Endodermal cell (in vitro differentiated cells): ENCODE measurements around the gene RAC2. TPM values are rescaled to one million over a fixed set of nuclear protein-coding genes. Genes with fewer than 3 reads are reported as not detected.
"Not testable (repeated sequence)": the region's sequence is repeated elsewhere in the genome, so short reads cannot be mapped to it uniquely, and the experiment has no call there.

ENCODE experiments used
- DNase-seq: peaks from one replicate; pipeline ENCODE4 v3.0.0-alpha.2; 2017
- H3K27ac ChIP-seq: 2 replicates; pipeline ENCODE4 v1.5.1; 2013; ENCODE audit warnings: mild to moderate bottlenecking, low read depth, low read length, moderate library complexity
- H3K27me3 ChIP-seq: 2 replicates; pipeline ENCODE4 v1.6.1; 2013; ENCODE audit warnings: mild to moderate bottlenecking, low read length, moderate library complexity; ENCODE audit not compliant: insufficient read depth, control insufficient read depth, poor library complexity, severe bottlenecking
- H3K36me3 ChIP-seq: 2 replicates; pipeline ENCODE4 v1.7.0; 2013; ENCODE audit warnings: mild to moderate bottlenecking, low read length, moderate library complexity; ENCODE audit not compliant: control insufficient read depth, insufficient read depth
- H3K4me1 ChIP-seq: one replicate; pipeline ENCODE4 v1.7.0; 2013; ENCODE audit warnings: low read length; ENCODE audit not compliant: control insufficient read depth, insufficient read depth
- H3K4me3 ChIP-seq: 2 replicates; pipeline ENCODE4 v1.5.1; 2013; ENCODE audit warnings: mild to moderate bottlenecking, low read length, moderate library complexity
- H3K9ac ChIP-seq: 2 replicates; pipeline ENCODE4 v1.6.1; 2013; ENCODE audit warnings: mild to moderate bottlenecking, low read length, moderate library complexity; ENCODE audit not compliant: poor library complexity, severe bottlenecking; ENCODE audit errors: extremely low read depth
- H3K9me3 ChIP-seq: 2 replicates; pipeline ENCODE4 v1.6.1; 2013; ENCODE audit warnings: mild to moderate bottlenecking, low read length, moderate library complexity; ENCODE audit not compliant: control insufficient read depth
- H3K27ac Mint-ChIP-seq: 2 replicates; pipeline ENCODE4 v1.8.0; 2020; ENCODE audit warnings: mixed read lengths
- H3K27me3 Mint-ChIP-seq: 2 replicates; pipeline ENCODE4 v1.8.0; 2021; ENCODE audit warnings: mild to moderate bottlenecking, mixed read lengths; ENCODE audit not compliant: insufficient read depth
- H3K36me3 Mint-ChIP-seq: 2 replicates; pipeline ENCODE4 v1.8.0; 2020; ENCODE audit warnings: low read depth, mixed read lengths
- H3K4me1 Mint-ChIP-seq: 2 replicates; pipeline ENCODE4 v1.8.0; 2020; ENCODE audit warnings: mixed read lengths
- H3K4me3 Mint-ChIP-seq: 2 replicates; pipeline ENCODE4 v1.8.0; 2020; ENCODE audit warnings: mild to moderate bottlenecking, moderate library complexity, mixed read lengths
- H3K9me3 Mint-ChIP-seq: 2 replicates; pipeline ENCODE4 v1.8.0; 2020; ENCODE audit warnings: mild to moderate bottlenecking, mixed read lengths
- WGBS, 2 experiments: methylation state at CpG; one replicate each; pipeline versions ENCODE4 v1.1.5 to v1.1.7; 2013; ENCODE audit warnings: missing lambda C conversion rate in 2 of 2, mixed read lengths in 1 of 2; ENCODE audit not compliant: insufficient coverage in 1 of 2, insufficient read length in 1 of 2; 5-methylcytosine and 5-hydroxymethylcytosine counted together
- total RNA-seq, 2 donors: library from RNA; stranded (reverse); fragmentation: NEBNext Ultra II Directional in 1 of 2; extraction: Animal tissue kit (Norgen Biotek cat#: 25700) in 1 of 2; gene quantifications; 2 replicates in 1 of 2; 3 replicates in 1 of 2; pipeline ENCODE4 v1.2.1, GENCODE V29; 2021
- TF ChIP-seq, protein P1 (sequence below): fragments of 200-600 bp; sonication (generic); conservative IDR thresholded peaks from 2 replicates; pipeline ENCODE4 v1.5.0; 2021; ENCODE audit warnings: antibody characterized with exemption, mild to moderate bottlenecking

The RAC2 gene
- total RNA-seq, 2 donors from 2014 or later, result 4.5 to 5.6 TPM

DNA sequence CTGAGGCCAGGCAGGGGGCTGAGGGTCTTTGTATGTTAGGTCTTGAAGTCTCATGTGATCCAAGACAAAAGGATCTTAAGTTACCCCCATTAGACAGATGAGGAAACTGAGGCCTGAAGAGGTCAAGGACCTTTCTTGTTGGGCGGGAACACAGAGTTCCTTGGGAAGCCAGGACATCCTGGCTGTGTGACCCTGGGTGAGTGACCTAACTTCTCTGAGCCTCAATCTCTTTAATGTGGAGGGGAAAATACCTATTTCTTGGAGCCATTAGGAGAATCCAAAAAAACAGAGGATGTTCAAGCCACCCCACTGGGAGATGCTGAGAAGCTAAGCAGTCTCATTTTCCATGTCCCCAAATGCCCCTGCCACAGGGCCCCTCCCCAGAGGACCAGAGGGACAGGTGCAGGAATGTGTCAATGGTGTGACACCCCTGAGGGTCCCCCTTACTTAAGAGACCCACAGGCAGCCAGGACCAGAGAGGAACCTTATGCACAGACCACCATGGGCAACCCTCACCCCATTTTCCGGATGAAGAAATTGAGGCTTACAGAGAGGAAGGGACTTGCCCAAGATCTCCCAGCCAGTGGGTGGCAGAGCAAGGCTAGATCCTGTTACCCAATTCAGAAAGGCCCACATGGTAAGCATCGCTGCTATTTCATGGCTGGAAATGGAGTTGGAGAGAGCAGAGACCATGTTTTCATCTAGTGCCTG is 8.0 kb downstream of the RAC2 start:
- no peaks in the 10 kb centered on the region for H3K4me1 ChIP-seq
- no peaks in the 10 kb centered on the region for H3K27me3 ChIP-seq
- Mint-ChIP-seq H3K27ac (no peak overlapping the region), H3K9me3 (no peaks in the 10 kb centered on the region), H3K4me1 (peaks cover 8% of the 10 kb centered on the region), H3K27me3 (no peaks in the 10 kb centered on the region), H3K4me3 (no peak overlapping the region), H3K36me3 (no peaks in the 10 kb centered on the region)
- no peak overlapping the region for H3K9ac ChIP-seq
- TF ChIP-seq, protein P1, sequence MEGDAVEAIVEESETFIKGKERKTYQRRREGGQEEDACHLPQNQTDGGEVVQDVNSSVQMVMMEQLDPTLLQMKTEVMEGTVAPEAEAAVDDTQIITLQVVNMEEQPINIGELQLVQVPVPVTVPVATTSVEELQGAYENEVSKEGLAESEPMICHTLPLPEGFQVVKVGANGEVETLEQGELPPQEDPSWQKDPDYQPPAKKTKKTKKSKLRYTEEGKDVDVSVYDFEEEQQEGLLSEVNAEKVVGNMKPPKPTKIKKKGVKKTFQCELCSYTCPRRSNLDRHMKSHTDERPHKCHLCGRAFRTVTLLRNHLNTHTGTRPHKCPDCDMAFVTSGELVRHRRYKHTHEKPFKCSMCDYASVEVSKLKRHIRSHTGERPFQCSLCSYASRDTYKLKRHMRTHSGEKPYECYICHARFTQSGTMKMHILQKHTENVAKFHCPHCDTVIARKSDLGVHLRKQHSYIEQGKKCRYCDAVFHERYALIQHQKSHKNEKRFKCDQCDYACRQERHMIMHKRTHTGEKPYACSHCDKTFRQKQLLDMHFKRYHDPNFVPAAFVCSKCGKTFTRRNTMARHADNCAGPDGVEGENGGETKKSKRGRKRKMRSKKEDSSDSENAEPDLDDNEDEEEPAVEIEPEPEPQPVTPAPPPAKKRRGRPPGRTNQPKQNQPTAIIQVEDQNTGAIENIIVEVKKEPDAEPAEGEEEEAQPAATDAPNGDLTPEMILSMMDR, result no peak
- 94 to 96% methylated on average over 2 to 3 of the region's 3 CpGs for WGBS, 2 experiments
- no peaks in the 10 kb centered on the region for H3K36me3 ChIP-seq
- no peaks in the 10 kb centered on the region for H3K9me3 ChIP-seq
- peak; percentile 21 for DNase-seq
- no peak overlapping the region for H3K4me3 ChIP-seq
- H3K27ac ChIP-seq, result no peak overlapping the region

DNA sequence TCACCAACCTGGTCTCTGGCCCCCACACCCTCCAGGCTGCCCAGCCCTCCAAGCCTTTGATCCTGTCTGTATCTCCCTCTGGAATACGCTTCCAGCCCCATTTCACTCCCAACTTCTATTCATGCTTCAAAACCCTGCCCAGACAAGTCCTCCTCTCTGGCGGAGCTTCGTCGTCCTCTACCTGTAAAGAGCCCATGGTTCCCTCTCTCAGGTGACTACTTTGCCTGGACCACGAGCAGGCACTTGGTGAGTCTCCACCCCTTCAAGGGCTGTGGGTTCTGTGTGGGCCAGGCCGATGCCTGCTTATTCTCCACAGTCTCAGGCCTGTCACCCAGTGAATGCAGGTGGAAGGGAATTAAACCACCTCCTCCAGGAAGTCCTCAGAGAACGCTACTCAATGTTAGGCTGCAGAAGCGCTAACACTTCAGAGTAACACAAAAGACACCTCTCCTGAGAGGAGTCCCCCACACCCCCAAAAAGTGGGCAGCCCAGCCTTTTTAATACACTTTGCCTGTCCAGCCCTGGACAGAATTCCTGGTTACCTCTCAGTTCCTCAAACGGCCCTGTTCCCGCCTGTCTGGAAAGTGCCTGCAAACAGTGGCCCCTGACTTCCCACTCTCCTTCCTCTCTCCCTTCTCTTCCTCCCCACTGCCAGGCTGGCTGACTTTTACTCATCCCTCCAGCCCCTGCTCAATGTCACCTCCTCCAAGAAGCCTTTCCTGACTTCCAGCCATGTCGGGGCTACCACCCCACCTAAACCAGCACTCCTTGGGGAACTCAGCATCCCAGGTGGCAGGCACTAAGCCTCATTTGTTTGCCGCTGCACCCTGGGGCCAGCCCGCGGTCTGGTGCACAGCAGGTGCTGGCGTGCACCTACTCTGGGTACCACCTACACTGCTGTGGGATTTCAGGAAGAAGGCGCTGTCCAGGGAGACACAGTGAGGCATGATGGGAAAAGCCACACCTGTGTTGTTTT is 9.0 kb downstream of the RAC2 start:
- Histone ChIP-seq H3K27me3 (no peaks in the 10 kb centered on the region), H3K36me3 (no peaks in the 10 kb centered on the region), H3K9ac (no peak overlapping the region), H3K9me3 (no peaks in the 10 kb centered on the region), H3K4me1 (no peaks in the 10 kb centered on the region), H3K27ac (no peak overlapping the region), H3K4me3 (no peak overlapping the region)
- Mint-ChIP-seq H3K4me1 (peaks cover 8% of the 10 kb centered on the region), H3K27me3 (no peaks in the 10 kb centered on the region), H3K9me3 (no peaks in the 10 kb centered on the region), H3K36me3 (no peaks in the 10 kb centered on the region), H3K4me3 (no peak overlapping the region), H3K27ac (no peak overlapping the region)
- 85 to 89% methylated on average over 11 to 16 of the region's 16 CpGs for WGBS, 2 experiments
- TF ChIP-seq, protein P1, result no peak
- DNase-seq, result peak; percentile 40

DNA sequence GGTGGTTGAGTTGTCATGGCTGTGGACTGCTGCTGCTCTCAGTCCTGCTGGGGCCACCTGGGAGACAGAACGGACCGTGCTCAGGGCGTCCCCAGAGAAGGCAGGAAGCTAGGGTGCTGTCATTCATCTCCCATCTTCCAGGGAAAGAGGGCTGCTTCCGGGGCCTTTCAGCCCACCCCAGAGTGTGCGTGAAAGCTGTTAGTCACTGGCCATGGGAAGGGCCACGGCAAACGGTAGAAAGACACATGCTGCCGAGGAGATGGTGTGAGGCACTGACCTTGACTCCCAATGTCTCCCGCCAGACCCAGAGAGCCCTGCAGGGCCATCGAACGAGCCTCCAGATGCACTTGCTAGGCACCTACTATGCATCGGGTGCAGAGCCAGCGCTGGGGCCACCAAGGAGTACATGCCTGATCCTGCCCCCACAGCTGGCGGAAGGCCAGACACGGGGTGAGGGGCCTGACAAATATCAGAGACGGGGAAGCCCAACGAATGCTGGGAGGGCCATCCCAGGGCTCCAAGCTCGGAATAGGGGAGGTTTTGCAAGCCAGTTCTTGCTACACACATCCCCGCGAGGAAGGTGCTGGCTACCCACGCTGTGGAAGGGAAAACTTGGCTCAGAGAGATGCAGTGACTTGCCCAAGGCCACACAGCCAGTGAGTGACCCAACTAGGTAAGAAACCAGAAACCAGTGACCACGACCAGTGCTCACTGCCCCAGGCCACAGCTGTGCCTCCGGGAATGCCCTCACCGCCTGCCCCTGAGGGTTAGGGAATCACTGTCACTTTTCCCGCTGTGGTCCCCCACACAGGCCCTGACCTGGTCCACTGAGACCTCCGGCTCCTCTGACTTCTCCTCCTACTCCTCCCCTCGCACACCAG is 10.1 kb downstream of the RAC2 start:
- no peak overlapping the region for H3K27ac ChIP-seq
- no peaks in the 10 kb centered on the region for H3K9me3 Mint-ChIP-seq
- H3K27me3 ChIP-seq, result no peaks in the 10 kb centered on the region
- H3K36me3 ChIP-seq, result no peaks in the 10 kb centered on the region
- peak; percentile 40 for DNase-seq
- WGBS, 2 experiments, result 87 to 93% methylated on average over 21 to 27 of the region's 27 CpGs
- H3K36me3 Mint-ChIP-seq, result no peaks in the 10 kb centered on the region
- no peaks in the 10 kb centered on the region for H3K4me1 ChIP-seq
- peaks cover 8% of the 10 kb centered on the region for H3K4me1 Mint-ChIP-seq
- no peak overlapping the region for H3K9ac ChIP-seq
- TF ChIP-seq, protein P1, result no peak
- no peak overlapping the region for H3K4me3 Mint-ChIP-seq
- H3K27me3 Mint-ChIP-seq, result no peaks in the 10 kb centered on the region
- no peak overlapping the region for H3K27ac Mint-ChIP-seq
- no peak overlapping the region for H3K4me3 ChIP-seq
- H3K9me3 ChIP-seq, result no peaks in the 10 kb centered on the region

DNA sequence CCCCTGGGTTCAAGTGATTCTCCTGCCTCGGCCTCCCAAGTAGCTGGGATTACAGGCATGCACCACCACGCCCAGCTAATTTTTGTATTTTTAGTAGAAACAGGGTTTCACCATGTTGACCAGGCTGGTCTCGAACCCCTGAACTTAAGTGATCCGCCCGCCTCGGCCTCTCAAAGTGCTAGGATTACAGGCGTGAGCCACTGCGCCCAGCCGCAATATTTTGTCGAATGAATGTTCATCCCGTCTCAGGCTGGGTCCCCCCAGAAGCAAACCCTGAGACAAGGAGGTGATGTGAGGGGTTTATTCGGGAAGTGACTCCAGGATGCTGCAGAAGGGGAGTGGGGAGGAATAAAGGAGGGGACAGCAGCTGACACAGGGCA is 10.7 kb downstream of the RAC2 start:
- not testable (repeated sequence) for H3K36me3 ChIP-seq, H3K27ac Mint-ChIP-seq, H3K27me3 ChIP-seq, H3K27ac ChIP-seq, H3K27me3 Mint-ChIP-seq, H3K9me3 ChIP-seq, H3K4me3 Mint-ChIP-seq, DNase-seq, H3K9me3 Mint-ChIP-seq, H3K4me1 ChIP-seq, H3K4me3 ChIP-seq, H3K36me3 Mint-ChIP-seq, H3K4me1 Mint-ChIP-seq, H3K9ac ChIP-seq
- 94% methylated on average over 9 to 12 of the region's 12 CpGs for whole genome bisulfite sequencing, 2 experiments
